Liver (tissue), 9 donors: ENCODE data around the gene CRISP1. TPM values are rescaled to one million over a fixed set of nuclear protein-coding genes. Genes with fewer than 3 reads are reported as not detected.

Source experiments
- DNase-seq: peaks from one replicate; pipeline ENCODE4 v3.0.0-alpha.2; 2017; ENCODE audit warnings: low spot score
- H3K27ac ChIP-seq, 2 donors: one replicate each; pipeline ENCODE4 v1.7.0; 2013; ENCODE audit warnings: inconsistent platforms in 2 of 2, low read length in 2 of 2, control low read depth in 1 of 2, low read depth in 1 of 2, mild to moderate bottlenecking in 1 of 2
- H3K27me3 ChIP-seq, 4 donors: one replicate each; pipeline versions ENCODE4 v1.6.1 to v1.7.0; 2013; ENCODE audit warnings: low read length in 3 of 4, inconsistent platforms in 1 of 4, mild to moderate bottlenecking in 1 of 4, moderate library complexity in 1 of 4; ENCODE audit not compliant: control insufficient read depth in 4 of 4, insufficient read depth in 4 of 4
- H3K36me3 ChIP-seq, 4 donors: one replicate each; pipeline versions ENCODE4 v1.6.1 to v1.7.0; 2013; ENCODE audit warnings: low read length in 3 of 4, mild to moderate bottlenecking in 3 of 4, low read depth in 1 of 4, moderate library complexity in 1 of 4; ENCODE audit not compliant: control insufficient read depth in 4 of 4, insufficient read depth in 3 of 4
- H3K4me1 ChIP-seq, 4 donors: one replicate each; pipeline versions ENCODE4 v1.6.1 to v1.7.0; 2013; ENCODE audit warnings: low read length in 3 of 4, mild to moderate bottlenecking in 3 of 4, moderate library complexity in 1 of 4; ENCODE audit not compliant: control insufficient read depth in 4 of 4, insufficient read depth in 4 of 4
- H3K4me3 ChIP-seq, 3 donors: one replicate each; pipeline versions ENCODE4 v1.6.1 to v1.7.0; 2013; ENCODE audit warnings: low read length in 3 of 3, control low read depth in 1 of 3, low read depth in 1 of 3, mild to moderate bottlenecking in 1 of 3
- H3K9ac ChIP-seq, 2 donors: one replicate each; pipeline ENCODE4 v1.7.0; 2013; ENCODE audit warnings: low read length in 2 of 2, mild to moderate bottlenecking in 2 of 2, moderate library complexity in 2 of 2, control low read depth in 1 of 2, low read depth in 1 of 2
- H3K9me3 ChIP-seq, 4 donors: one replicate each; pipeline versions ENCODE4 v1.6.1 to v1.7.0; 2013; ENCODE audit warnings: low read length in 3 of 4; ENCODE audit not compliant: control insufficient read depth in 4 of 4
- CTCF ChIP-seq: fragments of 150-350 bp; IDR thresholded peaks from 2 replicates; pipeline ENCODE4 v1.5.1; 2017; ENCODE audit warnings: improper control_type of control experiment, low read depth, low read length; ENCODE audit not compliant: missing input control
- FOXA1 ChIP-seq: IDR thresholded peaks from 2 replicates; pipeline ENCODE4 v1.6.1; 2016; ENCODE audit warnings: antibody characterized with exemption
- FOXA2 ChIP-seq: IDR thresholded peaks from 2 replicates; pipeline ENCODE4 v1.6.1; 2016; ENCODE audit warnings: antibody characterized with exemption
- GABPA ChIP-seq, 2 donors: IDR thresholded peaks in 1 of 2; conservative IDR thresholded peaks in 1 of 2; 2 replicates each; pipeline ENCODE4 v1.6.1; 2016; ENCODE audit warnings: antibody characterized with exemption in 2 of 2, mild to moderate bottlenecking in 1 of 2, moderate library complexity in 1 of 2
- HNF4G ChIP-seq: IDR thresholded peaks from 2 replicates; pipeline ENCODE4 v1.6.1; 2016; ENCODE audit warnings: antibody characterized with exemption
- JUND ChIP-seq, 2 donors: IDR thresholded peaks; 2 replicates each; pipeline ENCODE4 v1.6.1; 2016; ENCODE audit warnings: antibody characterized with exemption in 2 of 2
- NR2F2 ChIP-seq: IDR thresholded peaks from 2 replicates; pipeline ENCODE4 v1.6.1; 2016; ENCODE audit warnings: antibody characterized with exemption
- RAD21 ChIP-seq, 2 donors: IDR thresholded peaks; 2 replicates each; pipeline ENCODE4 v1.6.1; 2016; ENCODE audit warnings: antibody characterized with exemption in 2 of 2, mild to moderate bottlenecking in 2 of 2
- RXRA ChIP-seq, 2 donors: IDR thresholded peaks; 2 replicates each; pipeline ENCODE4 v1.6.1; 2017 to 2018; ENCODE audit warnings: antibody characterized with exemption in 2 of 2, mild to moderate bottlenecking in 1 of 2
- SP1 ChIP-seq: IDR thresholded peaks from 2 replicates; pipeline ENCODE4 v1.6.1; 2018; ENCODE audit warnings: antibody characterized with exemption, mild to moderate bottlenecking
- YY1 ChIP-seq: IDR thresholded peaks from 2 replicates; pipeline ENCODE4 v1.6.1; 2016; ENCODE audit warnings: antibody characterized with exemption, mild to moderate bottlenecking
- ZBTB33 ChIP-seq: IDR thresholded peaks from 2 replicates; pipeline ENCODE4 v1.6.1; 2016; ENCODE audit warnings: antibody characterized with exemption
- WGBS: extraction: QIAGEN DNeasy Blood & Tissue Kit; methylation state at CpG from one replicate; pipeline ENCODE4 v1.1.7; 2013; 5-methylcytosine and 5-hydroxymethylcytosine counted together
- polyA plus RNA-seq, 2 donors: library from polyadenylated mRNA; stranded (reverse) in 1 of 2; unstranded in 1 of 2; fragments of 200-250 nt in 1 of 2; fragments of >200 nt in 1 of 2; fragmentation: Nextera tagmentation in 1 of 2; extraction: Ambion mirVana in 1 of 2; gene quantifications; one replicate each; pipeline versions ENCODE4 v1.2.1 to v1.2.3, GENCODE V29; 2013 to 2015
- total RNA-seq, 2 donors: library from RNA; depleted of rRNA; stranded (reverse); fragments of >200 nt; gene quantifications; one replicate each; pipeline ENCODE4 v1.2.3, GENCODE V29; 2014
- donor health status: healthy.
- donor health status: healthy.
- donor health status: healthy.
- donor health status: healthy.
- donor health status: healthy.

Gene CRISP1
- total and polyA plus RNA-seq, 4 donors = not detected

- H3K27ac ChIP-seq = no peak overlapping the region
- peaks cover 0 to 8% (median 0%) of the 10 kb centered on the region in 4 donors for H3K4me1 ChIP-seq
- H3K27me3 ChIP-seq = no peaks in the 10 kb centered on the region
- 69% methylated on average over 1 of the region's 1 CpG for WGBS
- no peaks in the 10 kb centered on the region for H3K36me3 ChIP-seq
- no peaks in the 10 kb centered on the region for H3K9me3 ChIP-seq
- no peak for DNase-seq
- TF ChIP-seq ZBTB33 (no peak), JUND (IDR thresholded peaks at IDR 0.05) (no peak), FOXA1 (no peak)
- H3K9ac ChIP-seq = no peak overlapping the region
- H3K4me3 ChIP-seq = no peak overlapping the region
Observed at GRCh38 chr6:49906526-49906925, 40.2 kb upstream of the CRISP1 start.

GRCh38 chr6:49905296-49905695 lies 39.0 kb upstream of the CRISP1 start:
- WGBS = 81% methylated on average over 2 of the region's 2 CpGs
- no peaks in the 10 kb centered on the region for H3K36me3 ChIP-seq

More at GRCh38 chr6:49905296-49905695, 39.0 kb upstream of the CRISP1 start:
- H3K9ac ChIP-seq = no peak overlapping the region
- no peak overlapping the region for H3K4me3 ChIP-seq
- no peaks in the 10 kb centered on the region for H3K9me3 ChIP-seq
- TF ChIP-seq NR2F2 (no peak), RXRA (IDR thresholded peaks at IDR 0.05) (no peak), RAD21 (IDR thresholded peaks at IDR 0.05) (no peak), JUND (IDR thresholded peaks at IDR 0.05) (no peak), YY1 (no peak), HNF4G (no peak), CTCF (no peak), ZBTB33 (no peak), GABPA (IDR thresholded peaks at IDR 0.05 in 1 of 2, conservative IDR thresholded peaks at IDR 0.05 in 1 of 2) (no peak), FOXA2 (no peak), SP1 (no peak)
- no peak overlapping the region for H3K27ac ChIP-seq
- H3K27me3 ChIP-seq = no peaks in the 10 kb centered on the region
- DNase-seq = no peak
- H3K4me1 ChIP-seq = peaks cover 0 to 8% (median 0%) of the 10 kb centered on the region in 4 donors
